ENCODE measurements around the gene ADAMTS15.

Gene ADAMTS15, protein sequence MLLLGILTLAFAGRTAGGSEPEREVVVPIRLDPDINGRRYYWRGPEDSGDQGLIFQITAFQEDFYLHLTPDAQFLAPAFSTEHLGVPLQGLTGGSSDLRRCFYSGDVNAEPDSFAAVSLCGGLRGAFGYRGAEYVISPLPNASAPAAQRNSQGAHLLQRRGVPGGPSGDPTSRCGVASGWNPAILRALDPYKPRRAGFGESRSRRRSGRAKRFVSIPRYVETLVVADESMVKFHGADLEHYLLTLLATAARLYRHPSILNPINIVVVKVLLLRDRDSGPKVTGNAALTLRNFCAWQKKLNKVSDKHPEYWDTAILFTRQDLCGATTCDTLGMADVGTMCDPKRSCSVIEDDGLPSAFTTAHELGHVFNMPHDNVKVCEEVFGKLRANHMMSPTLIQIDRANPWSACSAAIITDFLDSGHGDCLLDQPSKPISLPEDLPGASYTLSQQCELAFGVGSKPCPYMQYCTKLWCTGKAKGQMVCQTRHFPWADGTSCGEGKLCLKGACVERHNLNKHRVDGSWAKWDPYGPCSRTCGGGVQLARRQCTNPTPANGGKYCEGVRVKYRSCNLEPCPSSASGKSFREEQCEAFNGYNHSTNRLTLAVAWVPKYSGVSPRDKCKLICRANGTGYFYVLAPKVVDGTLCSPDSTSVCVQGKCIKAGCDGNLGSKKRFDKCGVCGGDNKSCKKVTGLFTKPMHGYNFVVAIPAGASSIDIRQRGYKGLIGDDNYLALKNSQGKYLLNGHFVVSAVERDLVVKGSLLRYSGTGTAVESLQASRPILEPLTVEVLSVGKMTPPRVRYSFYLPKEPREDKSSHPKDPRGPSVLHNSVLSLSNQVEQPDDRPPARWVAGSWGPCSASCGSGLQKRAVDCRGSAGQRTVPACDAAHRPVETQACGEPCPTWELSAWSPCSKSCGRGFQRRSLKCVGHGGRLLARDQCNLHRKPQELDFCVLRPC

DNA sequence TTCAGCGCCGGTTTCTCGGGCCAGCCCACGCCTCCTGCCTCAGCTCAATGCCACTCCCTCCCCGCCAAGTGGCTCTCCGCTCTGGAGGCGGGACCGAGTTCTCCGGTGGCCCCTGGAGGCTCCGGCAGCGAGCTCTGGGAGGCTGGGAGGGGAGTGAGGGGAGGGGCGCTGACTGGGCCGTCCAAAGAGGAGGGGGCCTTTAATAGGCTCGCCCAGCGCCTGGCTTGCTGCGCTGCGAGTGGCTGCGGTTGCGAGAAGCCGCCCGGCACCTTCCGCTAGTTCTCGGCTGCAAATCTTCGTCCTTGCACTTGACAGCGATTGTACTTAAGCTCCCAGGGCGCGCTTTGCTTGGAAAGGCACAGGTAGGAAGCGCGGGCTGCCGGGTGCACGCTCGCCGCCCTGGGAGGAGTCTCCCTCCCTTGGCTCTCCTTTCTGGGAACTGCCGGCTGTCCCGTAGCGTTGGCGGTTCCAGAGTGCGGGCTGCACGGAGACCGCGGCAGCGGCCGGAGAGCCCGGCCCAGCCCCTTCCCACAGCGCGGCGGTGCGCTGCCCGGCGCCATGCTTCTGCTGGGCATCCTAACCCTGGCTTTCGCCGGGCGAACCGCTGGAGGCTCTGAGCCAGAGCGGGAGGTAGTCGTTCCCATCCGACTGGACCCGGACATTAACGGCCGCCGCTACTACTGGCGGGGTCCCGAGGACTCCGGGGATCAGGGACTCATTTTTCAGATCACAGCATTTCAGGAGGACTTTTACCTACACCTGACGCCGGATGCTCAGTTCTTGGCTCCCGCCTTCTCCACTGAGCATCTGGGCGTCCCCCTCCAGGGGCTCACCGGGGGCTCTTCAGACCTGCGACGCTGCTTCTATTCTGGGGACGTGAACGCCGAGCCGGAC, at the start of gene ADAMTS15:
Gene ADAMTS15, plus strand, starts transcription at position 230 of the 894 bp plus-strand sequence. Its CDS starts 329 bp downstream, at position 559.
- DNase-seq (ENCODE audit: low read depth, low spot score), result peak; percentile 96

- DNase-seq (ENCODE audit: low read depth, low spot score), result no peak
These were observed 49.2 kb upstream of the ADAMTS15 start for GRCh38 chr11:130399196-130399595.

DNA sequence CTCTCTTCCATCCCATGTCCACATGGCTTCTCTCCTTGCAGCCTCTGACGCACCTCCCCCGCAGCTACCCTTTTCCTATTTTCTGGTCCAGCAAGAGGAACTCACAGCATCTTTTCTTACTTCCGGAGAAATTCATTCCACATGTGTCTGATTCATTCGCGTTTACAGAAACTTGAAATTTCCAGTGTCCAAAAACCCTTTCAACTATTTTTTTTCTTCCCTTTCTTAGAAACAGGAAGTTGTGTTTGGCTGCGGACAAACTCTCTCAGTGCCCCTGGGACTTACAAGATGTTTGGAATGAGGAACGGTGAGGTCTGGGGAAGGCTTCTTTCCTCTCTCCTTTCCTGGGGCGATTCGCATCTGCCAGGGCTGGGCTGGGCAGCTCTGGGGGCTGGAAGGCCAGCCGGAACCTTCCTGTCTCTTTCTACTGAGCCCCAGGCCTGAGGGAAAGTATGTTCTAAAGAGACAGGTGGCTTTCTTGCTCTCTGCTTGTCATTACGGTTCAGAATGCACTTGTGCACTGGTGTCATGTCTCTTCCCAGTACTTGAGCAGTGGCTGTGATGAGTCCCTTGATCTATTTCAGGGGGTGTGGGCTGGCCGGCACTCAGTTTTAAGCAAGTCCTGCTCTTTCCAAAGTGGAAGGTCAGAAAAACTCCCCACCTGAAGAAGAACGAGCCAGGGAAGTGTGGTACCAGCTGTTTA, 47.5 kb upstream of the ADAMTS15 start:
- DNase-seq (ENCODE audit: low read depth, low spot score), result peak; percentile 24

DNA sequence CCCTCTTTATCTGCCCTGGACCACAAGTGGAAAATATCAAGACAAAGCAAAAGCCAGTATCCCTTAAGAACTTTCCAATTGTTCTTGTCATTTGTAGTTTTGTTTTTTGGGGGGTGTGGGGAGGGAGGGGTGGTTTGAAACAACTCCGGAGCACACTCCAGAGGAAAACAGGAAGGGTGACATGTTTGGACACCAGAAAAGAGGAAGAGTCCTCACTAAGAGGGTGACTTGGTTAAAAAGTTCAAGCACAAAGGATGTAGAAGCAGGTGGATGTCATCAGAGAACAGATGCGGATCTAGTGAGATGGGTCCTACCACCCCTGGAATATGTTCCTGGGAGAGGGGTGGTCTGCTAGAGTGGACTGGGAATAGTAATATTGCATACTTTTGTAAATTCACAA, 45.9 kb upstream of the ADAMTS15 start:
- DNase-seq (ENCODE audit: low read depth, low spot score), result no peak

DNA sequence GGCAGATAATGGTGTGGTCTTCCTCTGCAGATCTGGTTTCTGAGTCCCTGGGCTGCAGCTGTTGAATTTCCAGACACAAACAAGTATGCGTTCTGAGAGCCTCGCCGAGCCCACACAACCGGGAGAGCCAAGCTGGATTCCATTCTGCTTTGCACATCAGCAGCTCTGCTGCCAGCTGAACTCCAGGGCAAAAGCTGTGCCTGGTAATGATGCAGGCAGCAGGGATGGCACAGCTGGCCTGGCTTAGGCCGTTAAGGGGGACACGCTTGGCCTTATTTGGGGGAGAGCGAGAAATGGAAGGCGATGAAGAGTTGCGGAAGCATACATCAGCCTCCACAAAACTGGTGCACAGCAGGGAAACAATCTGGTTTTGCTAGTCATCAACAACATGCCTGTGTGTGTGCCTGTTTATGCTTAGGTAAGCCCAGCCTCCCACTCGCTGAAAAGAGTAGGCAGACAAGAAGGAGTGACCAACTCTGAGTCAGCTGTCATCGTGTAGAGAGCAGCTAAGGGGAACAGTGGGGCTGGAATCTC, 45.1 kb upstream of the ADAMTS15 start:
- DNase-seq (ENCODE audit: low read depth, low spot score), result peak; percentile 90

DNA sequence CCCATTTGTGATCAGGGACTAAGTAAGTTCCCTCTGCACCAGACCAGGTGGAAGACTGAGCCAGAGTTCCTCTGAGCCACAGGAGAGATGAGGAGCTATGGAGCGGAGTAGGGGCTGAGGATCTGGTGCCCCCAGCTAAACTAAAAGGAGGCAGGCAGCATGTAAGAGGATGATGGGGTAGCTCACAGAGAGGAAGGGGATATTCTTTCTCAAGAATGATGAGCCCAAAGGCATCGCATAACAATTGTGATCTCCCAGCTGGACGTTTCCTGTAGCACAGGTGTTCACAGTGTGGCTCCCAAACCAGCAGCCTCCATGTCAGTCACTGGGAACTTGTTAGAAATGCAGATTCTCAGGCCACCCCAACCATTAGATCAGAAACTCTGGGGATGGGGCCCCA, 44.5 kb upstream of the ADAMTS15 start:
- DNase-seq (ENCODE audit: low read depth, low spot score), result no peak

DNA sequence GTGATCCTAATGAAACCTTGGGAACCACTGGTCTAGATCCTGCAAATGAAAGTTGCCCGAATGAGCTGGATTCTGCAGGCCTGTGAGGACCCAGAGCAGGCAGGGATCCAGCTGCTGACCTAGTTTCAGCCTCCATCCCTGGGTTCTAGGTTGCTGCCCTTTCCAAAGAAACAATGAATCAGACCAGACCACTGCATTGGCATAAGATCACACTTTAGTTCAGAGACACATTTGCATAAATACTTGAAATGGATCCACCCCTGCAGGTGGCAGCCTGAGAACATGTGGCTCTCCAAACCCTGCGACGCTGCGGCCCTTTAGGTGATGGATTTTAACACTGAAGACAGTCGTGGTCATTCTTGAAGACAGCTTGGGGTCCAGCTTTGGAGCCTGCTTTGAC, 43.7 kb upstream of the ADAMTS15 start:
- DNase-seq (ENCODE audit: low read depth, low spot score), result peak; percentile 70

GRCh38 chr11:130405428-130405827, 43.0 kb upstream of the ADAMTS15 start:
- DNase-seq (ENCODE audit: low read depth, low spot score), result no peak

GRCh38 chr11:130407978-130408377, 40.5 kb upstream of the ADAMTS15 start:
- peak; percentile 43 for DNase-seq (ENCODE audit: low read depth, low spot score)

GRCh38 chr11:130408401-130408890, 40.0 kb upstream of the ADAMTS15 start:
- no peak for DNase-seq (ENCODE audit: low read depth, low spot score)

DNA sequence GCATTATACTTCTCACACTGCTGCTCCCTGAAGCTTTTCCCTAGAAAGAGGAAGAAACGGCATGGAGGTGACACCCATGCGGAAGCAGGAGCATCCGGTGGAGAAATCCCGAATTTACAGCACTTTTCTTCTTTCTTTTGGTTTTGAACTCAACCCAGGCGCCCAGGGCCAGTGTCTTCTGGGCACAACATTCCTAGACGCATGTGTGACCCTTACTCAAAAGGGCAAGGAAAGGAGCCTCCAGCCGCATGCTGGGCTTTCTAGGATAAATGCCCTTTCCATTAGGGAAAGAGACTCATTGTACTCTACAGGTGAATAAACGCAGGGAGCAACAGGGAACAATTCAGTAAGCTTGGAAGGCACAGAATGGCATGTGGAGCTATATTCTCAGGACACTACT, 39.5 kb upstream of the ADAMTS15 start:
- no peak for DNase-seq (ENCODE audit: low read depth, low spot score)

- no peak for DNase-seq (ENCODE audit: low read depth, low spot score)
These were observed 38.7 kb upstream of the ADAMTS15 start for GRCh38 chr11:130409594-130410388.

- no peak for DNase-seq (ENCODE audit: low read depth, low spot score)
These were observed 37.2 kb upstream of the ADAMTS15 start for GRCh38 chr11:130411223-130411622.

- peak; percentile 92 for DNase-seq (ENCODE audit: low read depth, low spot score)
These were observed 34.9 kb upstream of the ADAMTS15 start for GRCh38 chr11:130413405-130414106.

DNA sequence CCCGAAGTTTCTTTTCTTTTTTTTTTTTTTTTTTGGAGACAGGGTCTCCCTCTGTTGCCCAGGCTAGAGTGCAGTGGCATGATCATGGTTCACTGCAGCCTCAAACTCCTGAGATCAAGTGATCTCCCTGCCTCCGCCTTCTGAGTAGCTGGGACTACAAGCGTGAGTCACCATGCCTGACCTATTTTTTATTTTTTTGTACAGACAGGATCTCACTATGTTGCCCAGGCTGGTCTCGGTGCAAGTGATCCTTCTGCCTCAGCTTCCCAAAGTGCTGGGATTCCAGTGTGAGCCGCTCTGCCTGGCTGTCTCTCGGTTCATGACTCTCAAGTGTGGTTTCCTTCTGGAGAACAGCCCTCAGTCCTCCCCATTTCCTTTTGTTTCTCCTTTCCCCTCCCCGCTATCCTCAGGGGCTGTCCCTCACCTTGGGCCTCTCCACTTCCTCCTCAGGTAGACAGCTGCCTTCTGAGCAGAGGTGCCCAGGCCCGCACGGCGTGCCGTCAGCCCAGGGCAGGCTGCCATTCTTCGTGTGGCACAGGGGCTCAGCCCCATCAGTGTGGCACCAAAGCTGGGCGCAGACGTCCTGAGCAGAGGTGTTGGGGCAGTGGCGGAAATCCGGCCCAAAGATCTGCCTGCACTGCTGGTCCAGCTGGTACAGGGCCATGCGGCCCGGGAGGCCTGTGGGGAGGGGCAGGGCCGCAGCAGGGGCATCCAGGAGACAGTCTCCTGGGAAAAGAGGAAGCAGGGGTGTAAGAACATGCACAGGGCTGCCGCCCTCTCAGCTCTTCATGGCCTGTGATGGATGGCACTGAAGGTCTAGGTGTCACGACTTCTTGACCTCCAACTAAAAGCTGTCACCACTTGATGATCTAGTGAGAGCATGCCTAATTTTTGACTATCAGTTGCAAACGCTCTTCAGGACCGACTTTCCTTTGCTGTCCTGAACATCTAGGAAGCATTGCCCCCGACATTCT, 34.1 kb upstream of the ADAMTS15 start:
- no peak for DNase-seq (ENCODE audit: low read depth, low spot score)

- DNase-seq (ENCODE audit: low read depth, low spot score), result no peak
These were observed 32.5 kb upstream of the ADAMTS15 start for GRCh38 chr11:130415731-130416529.

GRCh38 chr11:130416530-130416882, 31.9 kb upstream of the ADAMTS15 start:
- no peak for DNase-seq (ENCODE audit: low read depth, low spot score)
